Subcutaneous adipose tissue (tissue), 4 donors: ENCODE measurements around the gene ABCB8. TPM values are rescaled to one million over a fixed set of nuclear protein-coding genes. Genes with fewer than 3 reads are reported as not detected.

Experiments used
- total RNA-seq, 4 donors: library from RNA; depleted of rRNA; stranded (reverse); fragments of >200 nt; gene quantifications; one replicate each; pipeline ENCODE4 v1.1.0, GENCODE V29; 2016
- TF ChIP-seq, protein P1 (sequence below): fragments of 450-650 bp; IDR thresholded peaks from one replicate; pipeline ENCODE4 v1.5.1; 2016; ENCODE audit warnings: low read depth, mild to moderate bottlenecking, control low read depth, antibody characterized with exemption, moderate library complexity

The ABCB8 gene
- total RNA-seq, 4 donors from 2014 or later = 13.2 to 45.4 (median 14.9) TPM

DNA sequence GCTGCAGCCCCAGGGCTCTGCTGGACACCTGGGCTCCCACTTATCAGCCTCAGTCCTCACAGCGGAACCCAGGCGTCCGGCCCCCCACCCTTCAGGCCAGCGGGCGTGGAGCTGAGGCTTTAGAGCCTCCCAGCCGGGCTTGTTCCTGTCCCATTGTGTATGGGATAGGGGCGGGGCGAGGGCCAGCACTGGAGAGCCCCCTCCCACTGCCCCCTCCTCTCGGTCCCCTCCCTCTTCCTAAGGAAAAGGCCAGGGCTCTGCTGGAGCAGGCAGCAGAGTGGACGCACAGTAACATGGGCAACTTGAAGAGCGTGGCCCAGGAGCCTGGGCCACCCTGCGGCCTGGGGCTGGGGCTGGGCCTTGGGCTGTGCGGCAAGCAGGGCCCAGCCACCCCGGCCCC, 34.7 kb upstream of the ABCB8 start:
- TF ChIP-seq, protein P1, sequence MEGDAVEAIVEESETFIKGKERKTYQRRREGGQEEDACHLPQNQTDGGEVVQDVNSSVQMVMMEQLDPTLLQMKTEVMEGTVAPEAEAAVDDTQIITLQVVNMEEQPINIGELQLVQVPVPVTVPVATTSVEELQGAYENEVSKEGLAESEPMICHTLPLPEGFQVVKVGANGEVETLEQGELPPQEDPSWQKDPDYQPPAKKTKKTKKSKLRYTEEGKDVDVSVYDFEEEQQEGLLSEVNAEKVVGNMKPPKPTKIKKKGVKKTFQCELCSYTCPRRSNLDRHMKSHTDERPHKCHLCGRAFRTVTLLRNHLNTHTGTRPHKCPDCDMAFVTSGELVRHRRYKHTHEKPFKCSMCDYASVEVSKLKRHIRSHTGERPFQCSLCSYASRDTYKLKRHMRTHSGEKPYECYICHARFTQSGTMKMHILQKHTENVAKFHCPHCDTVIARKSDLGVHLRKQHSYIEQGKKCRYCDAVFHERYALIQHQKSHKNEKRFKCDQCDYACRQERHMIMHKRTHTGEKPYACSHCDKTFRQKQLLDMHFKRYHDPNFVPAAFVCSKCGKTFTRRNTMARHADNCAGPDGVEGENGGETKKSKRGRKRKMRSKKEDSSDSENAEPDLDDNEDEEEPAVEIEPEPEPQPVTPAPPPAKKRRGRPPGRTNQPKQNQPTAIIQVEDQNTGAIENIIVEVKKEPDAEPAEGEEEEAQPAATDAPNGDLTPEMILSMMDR = no peak

DNA sequence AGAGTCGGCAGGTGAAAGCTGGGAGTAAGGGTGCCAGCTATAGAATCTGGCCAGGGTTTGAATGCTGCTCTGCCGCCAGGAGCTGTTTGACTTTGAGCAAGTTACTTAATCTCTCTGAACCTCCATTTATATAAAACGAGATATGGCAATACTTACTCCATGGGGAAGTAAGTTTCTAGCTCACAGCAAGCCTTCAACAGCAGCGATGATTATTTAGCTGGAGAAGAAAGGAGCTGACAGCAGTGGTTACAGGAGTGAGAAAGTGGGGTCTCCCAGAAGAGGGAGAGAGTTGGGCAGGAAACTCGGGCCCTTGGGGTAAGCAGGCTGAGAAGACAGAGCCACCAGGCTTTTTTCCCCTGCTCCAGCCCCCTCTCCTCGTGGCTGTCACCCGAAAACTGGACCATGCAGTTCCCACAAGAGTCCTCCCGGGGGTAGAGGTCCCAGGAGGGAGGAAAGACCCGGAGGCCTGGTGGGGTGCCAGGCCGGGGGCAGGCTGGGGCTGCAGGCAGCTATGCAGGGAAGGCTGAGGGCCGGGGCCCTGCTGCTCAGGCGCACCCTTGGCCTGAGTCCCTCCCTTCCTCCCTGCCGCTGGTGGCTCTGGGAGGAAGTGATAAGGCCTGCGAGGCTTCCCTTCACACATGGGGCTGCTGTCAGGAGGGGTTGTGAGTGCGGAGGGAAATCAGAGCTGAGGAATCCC, 34.0 kb upstream of the ABCB8 start:
- TF ChIP-seq, protein P1 = no peak

DNA sequence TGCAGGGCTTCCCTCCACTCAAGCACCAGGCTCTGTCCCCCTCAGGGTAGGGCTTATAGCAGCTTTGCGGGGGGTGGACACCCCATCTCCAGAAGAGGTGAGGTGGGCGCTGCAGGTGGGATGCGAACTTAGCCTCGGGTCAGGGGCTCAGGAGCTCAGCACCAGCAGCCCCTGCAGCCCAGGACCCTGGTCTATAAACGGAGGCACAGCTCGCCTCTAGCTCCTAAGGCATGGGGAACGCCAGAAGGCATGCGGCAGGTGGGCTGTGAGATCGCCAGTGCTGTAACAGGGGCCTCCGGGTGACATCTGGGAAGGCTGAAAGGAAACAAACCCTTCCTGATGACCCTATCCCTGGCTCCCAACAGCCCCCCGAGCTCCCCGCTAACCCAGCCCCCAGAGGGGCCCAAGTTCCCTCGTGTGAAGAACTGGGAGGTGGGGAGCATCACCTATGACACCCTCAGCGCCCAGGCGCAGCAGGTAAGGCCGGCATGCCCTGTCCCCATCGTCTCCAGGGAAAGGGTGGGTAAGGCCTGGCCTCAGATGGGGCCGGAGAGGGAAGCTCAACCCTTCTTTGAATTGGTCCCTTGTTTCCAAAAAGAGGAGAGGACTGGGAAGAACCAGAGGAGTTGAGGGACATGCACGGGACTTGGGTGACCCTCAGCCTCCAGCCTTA, 33.3 kb upstream of the ABCB8 start:
- TF ChIP-seq, protein P1 = no peak

DNA sequence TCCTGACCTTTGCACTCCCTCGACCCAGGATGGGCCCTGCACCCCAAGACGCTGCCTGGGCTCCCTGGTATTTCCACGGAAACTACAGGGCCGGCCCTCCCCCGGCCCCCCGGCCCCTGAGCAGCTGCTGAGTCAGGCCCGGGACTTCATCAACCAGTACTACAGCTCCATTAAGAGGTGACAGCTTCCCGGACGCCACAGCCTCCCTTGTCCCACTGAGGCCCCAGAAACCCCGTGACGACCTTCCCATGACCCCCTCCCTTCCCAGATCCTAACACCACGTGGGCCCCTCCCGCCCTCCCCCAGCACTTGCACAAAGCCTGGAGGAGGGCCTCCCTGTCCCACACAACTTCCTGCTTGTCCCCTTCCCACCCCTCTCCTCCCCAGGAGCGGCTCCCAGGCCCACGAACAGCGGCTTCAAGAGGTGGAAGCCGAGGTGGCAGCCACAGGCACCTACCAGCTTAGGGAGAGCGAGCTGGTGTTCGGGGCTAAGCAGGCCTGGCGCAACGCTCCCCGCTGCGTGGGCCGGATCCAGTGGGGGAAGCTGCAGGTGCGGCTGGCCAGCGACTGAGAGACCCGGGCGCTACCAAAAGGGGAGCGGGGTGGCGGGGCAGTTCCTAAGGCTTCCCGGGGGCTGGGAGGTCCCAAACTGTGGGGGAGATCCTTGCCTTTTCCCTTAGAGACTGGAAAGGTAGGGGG, 31.7 kb upstream of the ABCB8 start:
- TF ChIP-seq, protein P1 = no peak

DNA sequence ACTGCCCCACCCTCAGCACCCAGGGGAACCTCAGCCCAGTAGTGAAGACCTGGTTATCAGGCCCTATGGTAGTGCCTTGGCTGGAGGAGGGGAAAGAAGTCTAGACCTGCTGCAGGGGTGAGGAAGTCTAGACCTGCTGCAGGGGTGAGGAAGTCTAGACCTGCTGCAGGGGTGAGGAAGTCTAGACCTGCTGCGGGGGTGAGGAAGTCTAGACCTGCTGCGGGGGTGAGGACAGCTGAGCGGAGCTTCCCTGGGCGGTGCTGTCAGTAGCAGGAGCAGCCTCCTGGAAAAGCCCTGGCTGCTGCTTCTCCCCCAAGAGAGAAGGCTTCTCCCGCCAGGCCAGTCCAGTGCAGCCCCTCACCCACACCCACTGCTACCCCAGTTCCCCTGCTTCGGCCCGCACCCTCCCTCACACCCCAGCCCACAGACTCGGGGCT, 31.2 kb upstream of the ABCB8 start:
- TF ChIP-seq, protein P1 = no peak

DNA sequence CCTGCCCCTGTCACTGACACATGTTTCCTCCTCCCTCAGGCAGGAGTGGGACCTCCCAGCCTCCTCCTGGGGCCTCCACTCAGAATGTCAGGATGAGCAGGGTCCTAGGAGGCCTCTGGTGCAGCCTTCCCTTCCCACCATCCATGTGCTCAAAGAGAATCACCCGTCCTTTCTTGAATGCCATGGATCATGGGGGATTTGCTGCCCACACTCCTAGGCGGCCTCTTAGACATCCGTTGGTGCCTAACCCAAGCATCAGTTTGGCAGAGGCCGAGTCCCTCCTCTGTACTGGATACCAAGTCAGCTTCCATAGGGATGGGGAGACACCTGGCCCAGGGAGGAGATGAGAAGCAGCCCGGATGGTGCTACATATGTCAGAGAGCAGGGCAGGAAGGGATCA, 30.4 kb upstream of the ABCB8 start:
- TF ChIP-seq, protein P1 = no peak

DNA sequence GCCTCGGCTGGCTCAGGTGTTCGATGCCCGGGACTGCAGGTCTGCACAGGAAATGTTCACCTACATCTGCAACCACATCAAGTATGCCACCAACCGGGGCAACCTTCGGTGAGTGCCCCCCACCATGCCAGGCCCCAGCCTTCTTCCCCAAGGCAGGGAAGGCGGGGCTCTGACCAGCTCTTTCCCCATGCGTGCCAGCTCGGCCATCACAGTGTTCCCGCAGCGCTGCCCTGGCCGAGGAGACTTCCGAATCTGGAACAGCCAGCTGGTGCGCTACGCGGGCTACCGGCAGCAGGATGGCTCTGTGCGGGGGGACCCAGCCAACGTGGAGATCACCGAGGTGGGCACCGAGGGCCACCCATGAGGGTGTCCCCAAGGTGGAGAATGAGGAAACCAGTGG, 29.9 kb upstream of the ABCB8 start:
- TF ChIP-seq, protein P1 = no peak
